Measurements from ENCODE around the gene ITPK1.

ITPK1 gene

DNA sequence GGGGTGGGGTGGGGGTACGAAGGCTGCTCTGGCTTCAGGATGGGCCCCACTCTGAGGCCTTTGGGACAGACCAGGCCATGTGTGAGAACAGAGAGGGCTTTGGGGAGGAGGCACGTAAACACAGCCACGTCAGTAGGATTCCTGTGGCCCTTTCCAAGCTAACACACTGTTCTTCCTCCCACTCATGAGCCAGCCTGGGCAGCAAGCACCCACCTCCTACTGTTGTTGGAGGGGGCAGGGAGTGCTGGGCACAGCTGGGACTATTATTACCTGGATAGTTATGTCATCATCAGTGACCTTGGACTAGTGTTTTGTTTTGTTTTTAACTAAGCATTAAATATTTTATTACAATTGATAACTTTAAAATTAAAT, 187.5 kb downstream of the ITPK1 start:
- H3K36me3 ChIP-seq (ENCODE audit: insufficient read depth, low read length) = no peaks in the 10 kb centered on the region
- H3K4me2 ChIP-seq (ENCODE audit: insufficient read depth, low read length) = no peak overlapping the region
- no peaks in the 10 kb centered on the region; the same call in 1 of the 2 replicates for H4K20me1 ChIP-seq (ENCODE audit: insufficient read depth, low read length)
- H3K27me3 ChIP-seq (ENCODE audit: insufficient read depth, low read length, poor library complexity) = no peaks in the 10 kb centered on the region
- no peaks in the 10 kb centered on the region for H3K4me1 ChIP-seq (ENCODE audit: insufficient read depth, low read length)
- H3K4me3 ChIP-seq (ENCODE audit: low read depth in 1 of 2, low read length in 2 of 2) = no peak overlapping the region
- H3K79me2 ChIP-seq (ENCODE audit: insufficient read depth, low read length) = no peaks in the 10 kb centered on the region
- no peak overlapping the region for H2AFZ ChIP-seq (ENCODE audit: low read depth, low read length)
- ATAC-seq (ENCODE audit: insufficient read depth, low read depth) (no peak), DNase-seq (no peak)
- H3K27ac ChIP-seq (ENCODE audit: low read length) = no peak overlapping the region
- H3K9ac ChIP-seq (ENCODE audit: low read depth, low read length) = no peak overlapping the region
- H3K9me3 ChIP-seq (ENCODE audit: insufficient read depth, low read length, severe bottlenecking) = no peaks in the 10 kb centered on the region
- TF ChIP-seq, protein P1, sequence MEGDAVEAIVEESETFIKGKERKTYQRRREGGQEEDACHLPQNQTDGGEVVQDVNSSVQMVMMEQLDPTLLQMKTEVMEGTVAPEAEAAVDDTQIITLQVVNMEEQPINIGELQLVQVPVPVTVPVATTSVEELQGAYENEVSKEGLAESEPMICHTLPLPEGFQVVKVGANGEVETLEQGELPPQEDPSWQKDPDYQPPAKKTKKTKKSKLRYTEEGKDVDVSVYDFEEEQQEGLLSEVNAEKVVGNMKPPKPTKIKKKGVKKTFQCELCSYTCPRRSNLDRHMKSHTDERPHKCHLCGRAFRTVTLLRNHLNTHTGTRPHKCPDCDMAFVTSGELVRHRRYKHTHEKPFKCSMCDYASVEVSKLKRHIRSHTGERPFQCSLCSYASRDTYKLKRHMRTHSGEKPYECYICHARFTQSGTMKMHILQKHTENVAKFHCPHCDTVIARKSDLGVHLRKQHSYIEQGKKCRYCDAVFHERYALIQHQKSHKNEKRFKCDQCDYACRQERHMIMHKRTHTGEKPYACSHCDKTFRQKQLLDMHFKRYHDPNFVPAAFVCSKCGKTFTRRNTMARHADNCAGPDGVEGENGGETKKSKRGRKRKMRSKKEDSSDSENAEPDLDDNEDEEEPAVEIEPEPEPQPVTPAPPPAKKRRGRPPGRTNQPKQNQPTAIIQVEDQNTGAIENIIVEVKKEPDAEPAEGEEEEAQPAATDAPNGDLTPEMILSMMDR (IDR thresholded peaks at IDR 0.05; ENCODE audit: borderline replicate concordance, extremely low read depth, low read length, poor library complexity, severe bottlenecking) = no peak
- no peak for TF ChIP-seq EZH2 (IDR thresholded peaks at IDR 0.05; ENCODE audit: borderline replicate concordance, low read depth, low read length, severe bottlenecking)

DNA sequence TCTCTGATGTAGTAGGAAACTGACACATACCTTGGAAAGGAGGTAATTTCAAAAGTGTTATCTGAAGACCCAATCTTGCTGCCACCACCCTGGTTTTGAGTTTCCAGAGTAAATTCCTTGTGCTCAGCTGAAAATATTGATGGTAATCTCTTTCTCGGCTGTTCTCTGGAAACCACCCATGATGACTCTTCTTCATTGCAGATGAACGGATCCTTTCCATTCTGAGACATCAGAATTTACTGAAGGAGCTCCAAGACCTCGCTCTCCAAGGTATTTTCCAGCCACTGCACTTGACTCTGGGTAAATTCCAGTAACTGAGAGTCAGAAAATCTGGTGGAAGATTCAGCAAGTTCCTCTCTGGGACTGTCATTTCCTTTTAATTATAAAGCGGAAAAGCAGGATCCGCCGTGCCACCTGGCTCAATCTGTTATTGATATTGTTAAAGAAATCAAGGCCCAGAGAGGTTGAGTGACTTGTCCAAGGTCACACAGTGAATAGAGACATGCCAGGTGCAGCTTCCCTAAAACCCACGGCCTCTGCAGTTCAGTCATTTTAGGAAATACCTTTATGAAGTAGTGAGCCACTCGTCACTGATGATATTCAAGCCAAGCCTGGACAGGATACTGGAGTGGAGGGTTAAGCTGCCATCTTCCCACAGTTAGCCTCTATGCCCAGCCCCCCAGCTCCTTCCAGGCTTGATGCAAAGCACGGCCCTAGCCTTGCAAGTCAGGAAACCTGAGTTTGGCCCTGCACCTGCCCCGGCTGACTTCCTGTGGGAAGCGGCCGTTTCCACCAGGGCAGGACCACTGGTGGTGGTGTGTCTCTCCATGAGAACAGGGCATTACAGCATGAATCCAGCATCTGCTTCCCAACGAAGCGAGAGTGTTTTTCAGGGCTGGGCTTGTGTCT, 188.1 kb downstream of the ITPK1 start:
- TF ChIP-seq, protein P1 (IDR thresholded peaks at IDR 0.05; ENCODE audit: borderline replicate concordance, extremely low read depth, low read length, poor library complexity, severe bottlenecking) = no peak
- no peak for TF ChIP-seq EZH2 (IDR thresholded peaks at IDR 0.05; ENCODE audit: borderline replicate concordance, low read depth, low read length, severe bottlenecking)
- H3K27me3 ChIP-seq (ENCODE audit: insufficient read depth, low read length, poor library complexity) = no peaks in the 10 kb centered on the region
- ATAC-seq (ENCODE audit: insufficient read depth, low read depth) (no peak), DNase-seq (no peak)
- H4K20me1 ChIP-seq (ENCODE audit: insufficient read depth, low read length) = no peaks in the 10 kb centered on the region; the same call in 1 of the 2 replicates
- no peak overlapping the region for H3K27ac ChIP-seq (ENCODE audit: low read length)
- no peaks in the 10 kb centered on the region for H3K36me3 ChIP-seq (ENCODE audit: insufficient read depth, low read length)
- no peaks in the 10 kb centered on the region for H3K9me3 ChIP-seq (ENCODE audit: insufficient read depth, low read length, severe bottlenecking)
- H3K4me1 ChIP-seq (ENCODE audit: insufficient read depth, low read length) = no peaks in the 10 kb centered on the region
- H3K4me3 ChIP-seq (ENCODE audit: low read depth in 1 of 2, low read length in 2 of 2) = no peak overlapping the region
- H3K79me2 ChIP-seq (ENCODE audit: insufficient read depth, low read length) = no peaks in the 10 kb centered on the region
- H3K4me2 ChIP-seq (ENCODE audit: insufficient read depth, low read length) = no peak overlapping the region
- no peak overlapping the region for H2AFZ ChIP-seq (ENCODE audit: low read depth, low read length)
- no peak overlapping the region for H3K9ac ChIP-seq (ENCODE audit: low read depth, low read length)

DNA sequence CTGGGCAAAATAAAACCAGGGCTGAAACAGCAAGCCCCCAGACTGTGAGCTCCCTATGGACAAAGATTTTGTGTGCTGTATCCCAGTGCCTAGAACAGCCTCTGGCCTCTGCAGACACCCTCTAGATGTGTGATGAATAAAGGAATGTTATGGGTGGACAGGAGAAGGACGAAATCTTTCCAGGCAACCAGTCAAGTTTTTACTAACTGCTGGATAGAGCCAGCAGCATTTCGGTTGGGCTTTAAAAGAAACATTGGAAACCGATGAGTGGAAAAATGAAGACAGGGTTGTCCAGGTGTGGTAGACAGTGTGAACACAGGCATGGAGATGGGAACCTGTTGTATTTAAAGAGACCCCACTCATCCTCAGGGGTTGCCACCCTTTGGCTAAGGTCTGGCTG, 188.8 kb downstream of the ITPK1 start:
- no peak overlapping the region for H3K4me3 ChIP-seq (ENCODE audit: low read depth in 1 of 2, low read length in 2 of 2)
- H2AFZ ChIP-seq (ENCODE audit: low read depth, low read length) = no peak overlapping the region
- H3K9ac ChIP-seq (ENCODE audit: low read depth, low read length) = no peak overlapping the region
- no peak for ATAC-seq (ENCODE audit: insufficient read depth, low read depth)
- H3K79me2 ChIP-seq (ENCODE audit: insufficient read depth, low read length) = no peaks in the 10 kb centered on the region
- no peaks in the 10 kb centered on the region for H3K4me1 ChIP-seq (ENCODE audit: insufficient read depth, low read length)
- no peak overlapping the region for H3K27ac ChIP-seq (ENCODE audit: low read length)
- H4K20me1 ChIP-seq (ENCODE audit: insufficient read depth, low read length) = no peaks in the 10 kb centered on the region; the same call in 1 of the 2 replicates
- no peaks in the 10 kb centered on the region for H3K9me3 ChIP-seq (ENCODE audit: insufficient read depth, low read length, severe bottlenecking)
- no peaks in the 10 kb centered on the region for H3K36me3 ChIP-seq (ENCODE audit: insufficient read depth, low read length)
- H3K27me3 ChIP-seq (ENCODE audit: insufficient read depth, low read length, poor library complexity) = no peaks in the 10 kb centered on the region
- DNase-seq = no peak
- TF ChIP-seq EZH2 (IDR thresholded peaks at IDR 0.05; ENCODE audit: borderline replicate concordance, low read depth, low read length, severe bottlenecking) = no peak
- TF ChIP-seq, protein P1 (IDR thresholded peaks at IDR 0.05; ENCODE audit: borderline replicate concordance, extremely low read depth, low read length, poor library complexity, severe bottlenecking) = no peak
- no peak overlapping the region for H3K4me2 ChIP-seq (ENCODE audit: insufficient read depth, low read length)

All from DND-41 (cell line).